SKM-1 treated with dmso at 0.1 percent for 144 hours (cell line): ENCODE data around the gene KITLG.
"Not testable (repeated sequence)": the region's sequence is repeated elsewhere in the genome, so short reads cannot be mapped to it uniquely, and the experiment has no call there.

Source experiments
- DNase-seq: peaks from one replicate; lab custom pipeline; 2025; ENCODE audit not compliant: unreplicated experiment; lab: John Stamatoyannopoulos, UW

Gene KITLG

DNA sequence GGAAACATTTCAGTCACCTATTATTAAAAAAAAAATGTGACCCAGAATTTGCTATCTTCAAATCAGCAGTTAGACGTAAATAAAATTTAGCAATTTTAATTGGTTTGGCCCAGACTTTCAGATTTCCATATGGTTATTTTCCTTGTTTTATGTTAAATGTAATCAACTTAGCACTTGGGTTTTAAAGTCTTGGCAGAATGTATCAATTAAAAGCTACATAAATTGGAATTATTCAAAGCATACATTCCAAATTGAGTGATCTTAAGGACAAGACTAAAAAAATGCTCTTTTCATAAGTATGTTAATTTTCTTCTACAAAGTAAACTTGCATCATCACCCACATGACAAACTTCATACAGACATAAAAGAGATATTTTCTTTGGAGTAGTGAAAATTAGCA is 3.4 kb downstream of the KITLG start:
- DNase-seq: no peak

GRCh38 chr12:88575361-88575970 is 4.8 kb downstream of the KITLG start:
- no peak for DNase-seq

DNA sequence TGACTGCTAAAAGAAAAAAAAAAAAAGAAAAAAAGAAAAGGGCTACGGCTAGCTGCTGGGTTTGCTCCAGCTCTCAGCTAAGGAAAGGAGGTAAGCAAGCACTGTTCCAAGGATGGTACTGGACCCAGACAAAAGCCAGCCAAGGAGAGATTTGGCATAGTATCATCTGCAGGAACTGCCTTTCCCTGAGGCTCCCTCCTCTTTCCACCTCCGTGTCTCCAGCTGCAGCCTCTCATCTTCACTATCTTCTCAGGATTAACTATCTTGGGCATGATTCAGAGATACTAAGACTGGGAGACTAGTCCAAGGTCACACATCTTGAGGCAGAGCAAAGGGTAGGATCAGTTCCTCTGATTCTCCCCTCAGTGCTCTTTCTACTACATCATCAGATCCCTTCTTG is 6.0 kb downstream of the KITLG start:
- no peak for DNase-seq

GRCh38 chr12:88573583-88573982 is 6.7 kb downstream of the KITLG start:
- no peak for DNase-seq

DNA sequence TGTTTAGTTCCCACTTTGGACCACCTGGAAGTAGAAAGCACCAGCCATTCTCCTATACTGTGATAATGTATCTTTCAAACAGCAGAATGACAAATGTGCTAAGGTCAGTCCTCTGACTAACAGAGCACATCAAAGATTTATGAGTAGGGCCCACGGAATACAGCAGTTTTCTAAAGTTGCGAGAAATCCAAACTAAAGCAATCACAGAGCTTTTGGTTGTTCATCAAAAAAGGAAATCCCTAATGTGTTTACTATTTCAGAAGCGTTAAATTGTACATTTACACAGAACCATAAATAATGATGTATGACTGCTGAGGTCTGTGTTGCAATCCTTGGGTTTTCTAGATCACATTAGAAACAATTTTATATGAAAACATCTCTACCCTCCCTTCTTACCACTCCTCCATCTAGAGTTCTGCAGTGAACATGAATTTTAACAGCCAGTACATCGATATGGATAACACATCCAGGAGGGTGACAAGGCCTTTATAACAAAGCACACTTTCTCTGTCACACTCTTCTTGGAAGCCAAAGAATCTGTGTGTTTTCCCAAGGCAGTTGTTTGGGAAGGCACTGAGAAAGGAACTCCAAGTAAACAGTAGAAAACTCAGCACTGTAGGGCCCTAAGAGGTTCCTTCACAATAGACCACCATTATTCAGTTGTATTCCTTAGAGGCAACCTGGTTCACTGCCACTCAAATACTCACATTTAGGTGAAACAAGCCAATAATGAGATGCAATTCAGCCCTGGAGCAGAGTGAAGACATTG is 7.3 kb downstream of the KITLG start:
- no peak for DNase-seq

GRCh38 chr12:88571543-88571942 is 8.7 kb downstream of the KITLG start:
- no peak for DNase-seq

DNA sequence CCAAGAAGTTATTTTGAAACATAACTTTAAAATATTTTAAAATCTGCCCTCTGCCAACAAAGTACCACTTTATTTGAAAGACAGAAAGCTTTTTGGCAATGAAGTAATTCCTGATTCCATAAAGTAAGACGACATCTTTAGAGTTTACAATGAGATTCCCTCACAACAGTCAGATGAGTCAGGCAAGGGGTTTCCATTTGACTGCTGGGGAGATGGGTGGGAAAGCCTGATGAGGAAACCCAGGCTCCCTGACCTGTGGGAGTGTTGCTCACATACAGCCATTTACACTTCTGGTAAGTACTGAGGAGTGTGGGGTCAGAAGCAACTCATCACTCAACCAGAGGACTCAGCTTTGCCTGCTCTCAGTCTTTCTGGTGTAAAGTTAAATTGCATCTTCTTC is 10.2 kb downstream of the KITLG start:
- no peak for DNase-seq

- DNase-seq: no peak
These were observed 13.8 kb downstream of the KITLG start for GRCh38 chr12:88566430-88566829.

DNA sequence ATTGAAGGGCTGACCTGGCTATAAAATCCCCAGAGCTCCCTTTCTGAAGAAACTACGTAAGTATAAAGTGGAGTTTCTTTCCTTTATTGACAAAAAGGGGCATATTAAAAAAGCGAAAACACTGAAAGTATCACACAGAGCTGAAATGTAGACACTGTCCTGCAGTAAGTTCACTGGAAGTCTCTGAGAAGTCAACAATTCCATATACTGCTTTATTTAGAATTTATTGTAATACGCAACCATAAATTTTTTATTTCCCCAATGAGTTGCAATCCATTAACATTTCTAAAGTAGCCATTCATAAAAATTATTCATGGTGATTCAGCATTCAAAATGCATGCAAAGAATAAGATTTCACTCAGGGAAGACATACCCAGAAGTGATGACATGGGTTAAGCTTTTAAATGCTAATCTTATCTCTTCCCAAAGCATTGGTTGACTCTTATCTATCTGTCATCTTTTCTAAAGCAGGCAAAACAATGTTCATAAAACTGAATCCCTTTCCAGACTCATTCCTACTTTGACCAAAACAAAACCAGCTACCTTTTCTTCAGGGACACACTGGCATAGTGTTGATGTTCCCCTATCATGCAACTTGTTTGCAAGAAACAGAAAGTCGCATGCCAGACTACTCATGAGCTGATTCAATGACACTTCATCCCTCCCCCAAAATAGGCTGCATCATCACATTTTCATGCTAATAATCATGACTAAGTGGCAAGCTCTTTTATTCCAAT is 17.3 kb downstream of the KITLG start:
- DNase-seq: no peak

DNA sequence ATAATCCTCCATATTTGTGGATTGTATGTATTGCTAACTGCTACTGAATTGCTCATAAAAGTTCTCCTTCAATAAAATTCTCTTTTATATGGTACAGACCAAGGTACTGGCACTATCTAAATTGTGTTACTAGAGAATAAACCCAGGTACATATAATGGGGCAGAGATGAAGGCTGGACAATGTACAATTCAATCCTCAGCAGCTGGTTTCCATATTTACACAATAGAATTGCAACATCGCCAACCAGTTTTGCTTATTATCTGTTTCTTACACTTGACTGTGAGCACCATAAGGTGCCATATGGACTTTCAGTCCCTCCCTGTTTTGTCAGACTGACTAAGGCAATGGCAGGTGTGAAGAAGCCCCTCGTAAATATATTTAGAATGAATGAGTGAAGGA is 18.1 kb downstream of the KITLG start:
- no peak for DNase-seq

DNA sequence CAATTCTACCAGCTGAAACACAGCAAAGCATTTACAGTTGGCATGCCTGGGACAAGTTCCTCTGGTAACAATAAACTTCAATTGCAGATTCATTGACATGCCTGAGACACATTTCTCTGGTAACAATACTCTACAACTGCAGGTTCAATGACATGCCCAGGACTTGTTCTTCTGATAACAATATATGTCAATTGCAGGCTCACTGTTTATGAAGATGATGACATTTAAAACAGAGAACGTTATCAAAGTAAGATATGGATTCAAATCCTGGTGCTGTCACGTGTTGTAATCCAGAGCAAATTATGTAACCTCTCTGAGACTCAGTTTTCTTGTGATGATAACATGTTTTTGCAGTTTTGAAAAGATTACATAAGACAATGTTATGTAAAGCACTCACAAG is 20.5 kb downstream of the KITLG start:
- no peak for DNase-seq

DNA sequence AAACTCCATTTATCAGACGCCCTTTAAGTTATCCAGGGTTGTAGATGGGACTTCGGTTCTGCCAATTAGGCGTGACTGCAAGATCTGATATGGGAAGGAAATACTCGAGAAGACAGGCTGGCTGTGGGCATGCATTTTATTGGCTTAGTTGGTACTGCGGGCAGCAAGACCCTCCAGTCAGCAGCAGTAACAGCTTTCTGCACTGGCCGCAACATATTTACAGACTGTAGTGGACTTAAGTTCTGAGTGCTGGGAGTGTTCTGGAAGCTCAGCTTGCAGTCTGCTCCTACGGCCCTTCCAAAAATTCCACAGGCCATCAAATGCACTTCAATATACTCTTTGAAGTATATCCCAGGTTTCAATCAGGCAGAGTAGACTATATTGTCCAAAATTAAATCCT is 21.1 kb downstream of the KITLG start:
- no peak for DNase-seq

- DNase-seq: no peak
These were observed 21.9 kb downstream of the KITLG start for GRCh38 chr12:88558340-88558867.

GRCh38 chr12:88556213-88556774 is 24.0 kb downstream of the KITLG start:
- DNase-seq: no peak

- no peak for DNase-seq
These were observed 26.2 kb downstream of the KITLG start for GRCh38 chr12:88553941-88554658.

- no peak for DNase-seq
These were observed 27.6 kb downstream of the KITLG start for GRCh38 chr12:88552610-88553079.

DNA sequence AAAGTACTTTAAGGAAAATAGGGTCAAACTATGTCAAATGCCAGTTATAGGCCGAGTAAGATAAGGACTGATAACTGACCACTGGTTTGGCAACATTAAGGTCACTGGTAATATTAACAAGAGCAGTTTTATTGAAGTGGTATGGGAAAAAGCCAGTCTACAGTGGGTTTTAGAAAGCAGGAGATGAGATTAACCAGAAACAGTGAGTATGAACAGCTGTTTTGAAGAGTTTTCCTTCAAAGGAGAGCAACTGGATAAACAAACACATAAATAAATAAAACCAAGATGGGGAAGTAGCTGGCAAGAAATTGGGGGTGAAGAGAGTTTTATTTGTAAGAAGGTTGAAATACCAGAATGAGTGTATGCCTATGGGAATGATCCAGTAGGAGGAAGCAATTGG is 30.3 kb downstream of the KITLG start:
- no peak for DNase-seq

GRCh38 chr12:88547949-88548348 is 32.3 kb downstream of the KITLG start:
- DNase-seq: not testable (repeated sequence)

- no peak for DNase-seq
These were observed 33.4 kb downstream of the KITLG start for GRCh38 chr12:88546853-88547252.

DNA sequence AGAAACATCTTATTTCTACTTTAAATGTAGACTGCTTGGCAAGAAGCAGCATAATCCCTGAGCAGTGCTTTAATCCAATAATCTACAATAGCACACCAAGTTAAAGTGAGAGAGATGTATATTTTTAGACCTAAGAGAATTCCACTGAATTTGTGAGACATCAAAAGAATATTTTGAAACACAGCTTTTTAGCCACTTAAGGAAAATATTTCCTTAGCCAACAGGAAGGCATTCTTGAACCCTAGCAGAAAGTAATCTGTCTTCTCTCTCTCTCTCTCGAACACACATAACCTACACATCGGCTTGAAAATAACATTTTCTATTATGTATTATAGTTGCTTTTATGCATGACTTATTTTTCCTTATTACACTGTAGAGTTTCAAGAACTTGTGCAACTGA is 34.0 kb downstream of the KITLG start:
- DNase-seq: no peak
